Sigmoid colon (tissue), 4 donors: Measurements from ENCODE around the gene ALX4.

Experiments
- EP300 ChIP-seq, 4 donors: sonication (generic); formaldehyde crosslinking; IDR thresholded peaks; one replicate each; pipeline ENCODE4 v1.6.1; 2017; ENCODE audit warnings: antibody characterized with exemption in 4 of 4
- POLR2A ChIP-seq, 2 donors: fragments of 450-650 bp; IDR thresholded peaks; one replicate each; pipeline ENCODE4 v1.6.1; 2016; ENCODE audit warnings: antibody characterized with exemption in 2 of 2, mild to moderate bottlenecking in 2 of 2, moderate library complexity in 2 of 2
- POLR2AphosphoS5 ChIP-seq, 4 donors: sonication (generic); formaldehyde crosslinking; IDR thresholded peaks; one replicate each; pipeline ENCODE4 v1.6.1; 2017; ENCODE audit warnings: antibody characterized with exemption in 4 of 4
- TF ChIP-seq, protein P1 (sequence below), 4 experiments: fragments of 450-650 bp in 3 of 4; fragments of 200-600 bp in 1 of 4; IDR thresholded peaks; one replicate each; pipeline ENCODE4 v1.5.1; 2016 to 2019; ENCODE audit warnings: antibody characterized with exemption in 4 of 4, mild to moderate bottlenecking in 3 of 4, moderate library complexity in 2 of 4

DNA sequence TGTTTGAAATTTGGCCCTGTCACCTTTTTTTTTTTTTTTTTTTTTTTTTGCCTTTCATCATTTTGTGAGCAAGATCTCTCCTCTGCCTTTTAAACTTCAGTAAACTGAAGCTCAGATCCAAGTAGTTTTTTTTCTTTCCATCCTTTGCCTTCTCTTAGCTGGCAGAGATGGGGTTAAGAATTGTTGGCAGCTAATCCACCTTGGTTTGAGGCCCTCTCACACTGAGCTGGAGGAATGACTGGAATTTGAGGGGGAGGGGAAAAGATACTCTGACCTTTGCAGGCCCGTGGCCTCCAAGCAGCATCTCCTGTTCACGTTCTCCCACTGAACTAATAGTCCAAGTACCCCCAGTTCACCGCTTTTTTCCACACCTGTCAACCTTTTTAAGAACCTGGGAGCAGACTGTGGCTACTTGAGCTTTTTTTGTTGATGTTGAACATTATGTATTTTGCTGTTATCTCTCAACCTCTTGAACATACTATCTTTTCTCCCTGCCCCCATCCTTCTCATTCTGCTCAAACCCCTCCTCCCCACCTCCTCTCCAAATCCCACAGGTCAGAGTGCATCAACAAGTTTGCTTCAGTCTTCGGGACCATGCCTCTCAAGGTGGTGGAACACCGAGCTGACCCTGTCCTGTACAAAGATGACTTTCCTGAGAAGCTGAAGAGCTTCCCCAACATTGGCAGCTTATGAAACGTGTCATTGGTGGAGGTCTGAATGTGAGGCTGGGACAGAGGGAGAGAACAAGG, 66.2 kb downstream of the ALX4 start:
- TF ChIP-seq, protein P1, sequence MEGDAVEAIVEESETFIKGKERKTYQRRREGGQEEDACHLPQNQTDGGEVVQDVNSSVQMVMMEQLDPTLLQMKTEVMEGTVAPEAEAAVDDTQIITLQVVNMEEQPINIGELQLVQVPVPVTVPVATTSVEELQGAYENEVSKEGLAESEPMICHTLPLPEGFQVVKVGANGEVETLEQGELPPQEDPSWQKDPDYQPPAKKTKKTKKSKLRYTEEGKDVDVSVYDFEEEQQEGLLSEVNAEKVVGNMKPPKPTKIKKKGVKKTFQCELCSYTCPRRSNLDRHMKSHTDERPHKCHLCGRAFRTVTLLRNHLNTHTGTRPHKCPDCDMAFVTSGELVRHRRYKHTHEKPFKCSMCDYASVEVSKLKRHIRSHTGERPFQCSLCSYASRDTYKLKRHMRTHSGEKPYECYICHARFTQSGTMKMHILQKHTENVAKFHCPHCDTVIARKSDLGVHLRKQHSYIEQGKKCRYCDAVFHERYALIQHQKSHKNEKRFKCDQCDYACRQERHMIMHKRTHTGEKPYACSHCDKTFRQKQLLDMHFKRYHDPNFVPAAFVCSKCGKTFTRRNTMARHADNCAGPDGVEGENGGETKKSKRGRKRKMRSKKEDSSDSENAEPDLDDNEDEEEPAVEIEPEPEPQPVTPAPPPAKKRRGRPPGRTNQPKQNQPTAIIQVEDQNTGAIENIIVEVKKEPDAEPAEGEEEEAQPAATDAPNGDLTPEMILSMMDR (IDR thresholded peaks at IDR 0.05), result no peak
- TF ChIP-seq POLR2A (IDR thresholded peaks at IDR 0.05), result no peak
- no peak for TF ChIP-seq EP300 (IDR thresholded peaks at IDR 0.05)
- no peak for TF ChIP-seq POLR2AphosphoS5 (IDR thresholded peaks at IDR 0.05)
